Activated CD4-positive, alpha-beta T cell treated with anti-CD3 and anti-CD28 coated beads, Interleukin-2, amount 10 ng/mL, durations not matched to agents 24 days and 14 days (primary cell): ENCODE results near the gene NBAS. TPM values are rescaled to one million over a fixed set of nuclear protein-coding genes. Genes with fewer than 3 reads are reported as not detected.

Source experiments
- DNase-seq: peaks from one replicate; pipeline ENCODE4 v3.0.0; 2022
- H3K27ac Mint-ChIP-seq: one replicate; pipeline ENCODE4 v1.8.0; 2022; ENCODE audit warnings: mild to moderate bottlenecking, mixed read lengths
- H3K27me3 Mint-ChIP-seq: one replicate; pipeline ENCODE4 v1.8.0; 2022; ENCODE audit warnings: mixed read lengths
- H3K36me3 Mint-ChIP-seq: one replicate; pipeline ENCODE4 v1.8.0; 2022; ENCODE audit warnings: low read depth, mild to moderate bottlenecking, mixed read lengths
- H3K4me1 Mint-ChIP-seq: one replicate; pipeline ENCODE4 v1.8.0; 2021; ENCODE audit warnings: mixed read lengths
- H3K4me3 Mint-ChIP-seq: one replicate; pipeline ENCODE4 v1.8.0; 2022; ENCODE audit warnings: mild to moderate bottlenecking, moderate library complexity, mixed read lengths
- H3K9me3 Mint-ChIP-seq: one replicate; pipeline ENCODE4 v1.8.0; 2021; ENCODE audit warnings: mixed read lengths
- intact Hi-C: fragments of 100-400 bp; cut with micrococcal nuclease; formaldehyde crosslinking; loops from one replicate; pipeline ENCODE4 v1.15.1; 2023
- total RNA-seq: library from RNA; stranded (reverse); gene quantifications from 2 replicates; pipeline ENCODE4 v1.2.3, GENCODE V29; 2022

Gene NBAS
- total RNA-seq, 1 donor from 2014 or later = 38.5 TPM

DNA sequence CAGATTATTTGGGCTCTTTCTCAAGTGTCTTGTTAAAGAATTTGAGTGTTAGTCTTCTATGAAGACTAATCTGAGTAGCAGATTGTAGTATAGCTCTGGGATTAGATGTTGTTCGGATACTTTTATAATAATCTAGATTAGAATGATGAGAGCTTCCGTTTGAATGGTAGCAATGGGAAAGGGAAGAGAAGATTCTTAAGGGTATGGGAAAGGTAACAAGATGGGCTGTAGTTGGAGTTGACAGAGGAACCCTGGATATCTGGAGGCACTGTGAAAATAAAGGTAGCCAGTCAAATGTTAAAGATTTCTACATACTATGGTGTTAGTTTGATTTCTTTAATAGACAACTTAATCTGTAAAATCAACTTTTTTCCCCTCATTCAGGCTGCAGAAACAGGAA lies 35.2 kb upstream of the NBAS start:
- intact Hi-C loops = loop anchor here (10.0 kb wide), 1 partner anchor 422 kb away; no protein-coding TSS in a partner anchor
- Mint-ChIP-seq H3K9me3 (no peaks in the 10 kb centered on the region), H3K4me1 (peaks cover 23% of the 10 kb centered on the region), H3K36me3 (peaks cover 53% of the 10 kb centered on the region), H3K27ac (no peak overlapping the region), H3K27me3 (no peaks in the 10 kb centered on the region), H3K4me3 (no peak overlapping the region)
- DNase-seq = no peak

DNA sequence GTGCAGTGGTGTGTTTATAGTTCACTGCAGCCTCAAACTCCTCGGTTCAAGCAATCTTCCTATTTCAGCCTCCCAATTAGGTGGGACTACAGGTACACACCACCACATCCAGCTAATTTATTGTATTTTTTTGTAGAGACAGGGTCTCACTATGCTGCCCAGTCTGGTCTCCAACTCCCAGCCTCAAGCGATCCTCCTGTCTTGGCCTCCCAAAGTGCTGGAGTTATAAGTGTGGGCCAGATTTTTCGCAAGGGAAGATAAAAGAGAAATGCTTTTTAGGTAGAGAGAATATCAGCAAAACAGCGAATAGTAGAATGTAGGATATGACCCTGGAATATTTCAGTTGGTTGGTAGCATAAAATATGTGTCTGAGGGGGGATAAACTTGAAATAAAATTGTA lies 34.8 kb upstream of the NBAS start:
- H3K4me1 Mint-ChIP-seq = peaks cover 26% of the 10 kb centered on the region
- no peak overlapping the region for H3K27ac Mint-ChIP-seq
- H3K36me3 Mint-ChIP-seq = peaks cover 50% of the 10 kb centered on the region
- no peaks in the 10 kb centered on the region for H3K27me3 Mint-ChIP-seq
- no peak overlapping the region for H3K4me3 Mint-ChIP-seq
- DNase-seq = no peak
- intact Hi-C loops = loop anchor here (10.0 kb wide), 1 partner anchor 421 kb away; no protein-coding TSS in a partner anchor
- no peaks in the 10 kb centered on the region for H3K9me3 Mint-ChIP-seq

DNA sequence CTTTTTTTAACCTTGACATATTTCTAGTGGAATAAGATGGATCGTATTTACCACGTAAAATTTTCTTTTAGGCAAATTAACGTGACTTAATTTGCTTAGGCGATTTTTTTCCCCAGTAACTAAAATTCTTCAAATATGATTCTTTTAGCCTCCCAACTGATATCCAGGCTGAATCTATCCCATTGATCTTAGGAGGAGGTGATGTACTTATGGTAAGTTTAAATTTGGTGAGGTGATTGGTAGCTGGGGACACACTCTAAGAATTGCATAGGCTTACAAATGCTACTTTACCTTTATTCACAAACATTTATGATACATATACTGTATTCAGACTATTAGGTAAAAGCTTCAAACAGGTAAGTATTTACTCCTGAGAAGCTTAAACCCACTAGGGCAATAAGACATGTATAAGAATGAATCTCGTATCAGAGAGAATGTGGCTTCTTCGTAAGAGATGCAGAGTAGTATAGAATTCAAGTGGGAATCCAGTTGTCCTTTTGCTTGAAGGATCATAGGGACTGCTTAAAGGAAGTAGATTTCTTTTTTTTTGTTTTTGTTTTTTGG lies 34.3 kb upstream of the NBAS start:
- intact Hi-C loops = loop anchor here (10.0 kb wide), 1 partner anchor 421 kb away; no protein-coding TSS in a partner anchor
- H3K27ac Mint-ChIP-seq = no peak overlapping the region
- no peaks in the 10 kb centered on the region for H3K27me3 Mint-ChIP-seq
- H3K4me3 Mint-ChIP-seq = no peak overlapping the region
- peaks cover 46% of the 10 kb centered on the region for H3K36me3 Mint-ChIP-seq
- peaks cover 26% of the 10 kb centered on the region for H3K4me1 Mint-ChIP-seq
- no peaks in the 10 kb centered on the region for H3K9me3 Mint-ChIP-seq
- no peak for DNase-seq

- peaks cover 26% of the 10 kb centered on the region for H3K4me1 Mint-ChIP-seq
- intact Hi-C loops = loop anchor here (10.0 kb wide), 1 partner anchor 420 kb away; no protein-coding TSS in a partner anchor
- H3K4me3 Mint-ChIP-seq = no peak overlapping the region
- H3K27ac Mint-ChIP-seq = no peak overlapping the region
- peaks cover 43% of the 10 kb centered on the region for H3K36me3 Mint-ChIP-seq
- H3K27me3 Mint-ChIP-seq = no peaks in the 10 kb centered on the region
- DNase-seq = no peak
- H3K9me3 Mint-ChIP-seq = no peaks in the 10 kb centered on the region
Observed at GRCh38 chr2:15594291-15595256, 33.4 kb upstream of the NBAS start.

- intact Hi-C loops = loop anchor here (10.0 kb wide), 1 partner anchor 419 kb away; no protein-coding TSS in a partner anchor
- Mint-ChIP-seq H3K9me3 (no peaks in the 10 kb centered on the region), H3K4me3 (peak overlapping the region; percentile 89), H3K27ac (peak overlapping the region; percentile 62), H3K36me3 (peaks cover 39% of the 10 kb centered on the region), H3K4me1 (peaks cover 26% of the 10 kb centered on the region), H3K27me3 (no peaks in the 10 kb centered on the region)
- DNase-seq = no peak
Observed at GRCh38 chr2:15593327-15593705, 32.2 kb upstream of the NBAS start.

DNA sequence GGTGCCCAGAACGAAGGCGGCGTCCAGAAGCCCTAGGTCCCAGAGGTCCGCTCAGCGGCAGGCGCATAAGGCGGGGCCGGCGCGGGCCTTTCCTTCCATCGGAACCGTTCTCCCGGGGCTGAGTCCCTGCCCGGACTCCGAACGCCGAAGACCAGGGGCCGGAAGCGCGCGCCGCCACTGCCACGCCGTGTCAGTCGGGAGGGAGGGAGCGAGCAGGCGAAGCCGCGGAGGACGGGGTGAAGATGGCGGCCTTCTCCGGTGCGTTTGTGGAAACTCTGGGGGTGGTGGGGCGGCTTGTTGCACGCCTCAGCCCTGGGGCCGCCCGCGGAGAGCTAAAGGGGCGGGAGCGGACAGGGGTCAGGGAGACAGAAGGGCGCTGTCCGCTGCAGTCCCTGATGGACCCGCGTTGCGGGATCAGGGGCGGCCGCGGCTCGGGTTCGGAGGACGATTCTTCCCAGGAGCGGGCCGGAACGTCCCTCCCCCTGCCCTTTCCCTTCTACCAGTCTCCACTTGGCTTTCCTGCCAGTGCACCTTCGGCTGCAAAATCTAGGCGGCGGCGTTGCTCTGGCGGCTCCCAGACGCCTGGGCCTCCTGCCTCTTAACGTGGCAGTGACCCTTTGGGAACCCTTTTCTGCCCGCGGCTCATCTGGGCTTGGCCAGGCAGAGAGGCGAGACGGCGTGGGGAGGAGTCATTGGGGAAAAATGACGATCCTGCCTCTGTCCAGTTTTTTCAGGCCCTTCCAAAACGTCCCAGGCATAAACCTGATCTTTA lies 30.7 kb upstream of the NBAS start, which contains the start of gene DDX1:
Gene DDX1 (plus strand): TSS at position 177 of the 772 bp plus-strand sequence. CDS start 66 bp downstream, at position 243.
- Mint-ChIP-seq H3K36me3 (peaks cover 29% of the 10 kb centered on the region), H3K27me3 (no peaks in the 10 kb centered on the region), H3K4me1 (peaks cover 26% of the 10 kb centered on the region), H3K4me3 (peak within 1 kb of the TSS; percentile 89), H3K9me3 (no peaks in the 10 kb centered on the region), H3K27ac (peak within 1 kb of the TSS; percentile 89)
- DNase-seq = peak; percentile 96
- intact Hi-C loops = loop anchor here (1.0 to 10.0 kb wide), 3 partner anchors 31 to 450 kb away; partner anchors contain the start of gene NBAS

DNA sequence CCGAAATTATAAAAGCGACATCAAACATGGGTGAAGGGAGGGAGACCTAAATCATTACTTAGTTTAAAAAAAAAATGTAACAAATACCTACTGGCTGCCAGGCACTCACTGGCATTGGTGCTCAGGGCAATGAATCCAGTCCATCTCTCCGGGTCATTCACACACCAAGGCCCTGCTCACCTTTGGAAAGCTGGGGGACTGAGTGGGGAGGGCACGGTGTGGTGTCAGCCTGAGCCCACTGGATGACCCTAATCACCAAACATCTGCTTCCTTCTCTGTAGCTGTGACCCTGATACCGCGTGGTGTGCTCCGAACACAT lies 30.2 kb upstream of the NBAS start:
- no peak for DNase-seq
- Mint-ChIP-seq H3K9me3 (no peaks in the 10 kb centered on the region), H3K36me3 (peaks cover 27% of the 10 kb centered on the region), H3K4me3 (peak overlapping the region; percentile 89), H3K27ac (peak overlapping the region; percentile 89), H3K27me3 (no peaks in the 10 kb centered on the region), H3K4me1 (peaks cover 25% of the 10 kb centered on the region)
- intact Hi-C loops = loop anchor here (1.0 to 10.0 kb wide), 3 partner anchors 30 to 449 kb away; partner anchors contain the start of gene NBAS

DNA sequence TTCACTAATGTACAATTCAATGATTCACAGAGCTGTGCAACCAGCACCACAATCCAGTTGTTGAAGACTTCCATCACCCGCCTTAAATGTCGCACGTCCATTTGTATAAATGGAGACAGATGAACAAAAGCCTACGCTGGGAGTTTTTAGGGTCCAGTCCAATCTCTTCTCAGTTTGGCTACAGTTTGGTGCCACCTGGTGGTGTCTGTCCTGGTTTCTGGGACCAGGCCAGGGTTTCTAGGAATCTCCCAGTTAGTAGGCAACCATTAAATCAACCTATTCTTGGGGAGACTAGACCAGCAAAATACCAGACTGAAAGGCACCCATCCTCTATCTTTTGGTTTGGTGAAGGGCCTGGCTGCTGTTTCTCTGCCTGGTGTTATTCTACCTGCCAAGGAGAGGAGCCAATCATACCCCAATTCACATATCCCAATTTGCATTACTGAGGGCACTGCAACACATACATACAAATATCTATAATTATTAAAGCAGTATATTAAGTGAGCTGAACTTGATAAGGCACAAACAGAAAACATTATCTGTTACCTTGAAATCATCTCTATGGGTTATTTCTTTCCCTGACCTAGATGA lies 27.3 kb upstream of the NBAS start:
- peak; percentile 71 for DNase-seq
- H3K4me3 Mint-ChIP-seq = no peak overlapping the region
- no peaks in the 10 kb centered on the region for H3K9me3 Mint-ChIP-seq
- no peak overlapping the region for H3K27ac Mint-ChIP-seq
- peaks cover 7% of the 10 kb centered on the region for H3K36me3 Mint-ChIP-seq
- intact Hi-C loops = no loop called here
- H3K27me3 Mint-ChIP-seq = peaks cover 2% of the 10 kb centered on the region
- H3K4me1 Mint-ChIP-seq = peaks cover 14% of the 10 kb centered on the region

DNA sequence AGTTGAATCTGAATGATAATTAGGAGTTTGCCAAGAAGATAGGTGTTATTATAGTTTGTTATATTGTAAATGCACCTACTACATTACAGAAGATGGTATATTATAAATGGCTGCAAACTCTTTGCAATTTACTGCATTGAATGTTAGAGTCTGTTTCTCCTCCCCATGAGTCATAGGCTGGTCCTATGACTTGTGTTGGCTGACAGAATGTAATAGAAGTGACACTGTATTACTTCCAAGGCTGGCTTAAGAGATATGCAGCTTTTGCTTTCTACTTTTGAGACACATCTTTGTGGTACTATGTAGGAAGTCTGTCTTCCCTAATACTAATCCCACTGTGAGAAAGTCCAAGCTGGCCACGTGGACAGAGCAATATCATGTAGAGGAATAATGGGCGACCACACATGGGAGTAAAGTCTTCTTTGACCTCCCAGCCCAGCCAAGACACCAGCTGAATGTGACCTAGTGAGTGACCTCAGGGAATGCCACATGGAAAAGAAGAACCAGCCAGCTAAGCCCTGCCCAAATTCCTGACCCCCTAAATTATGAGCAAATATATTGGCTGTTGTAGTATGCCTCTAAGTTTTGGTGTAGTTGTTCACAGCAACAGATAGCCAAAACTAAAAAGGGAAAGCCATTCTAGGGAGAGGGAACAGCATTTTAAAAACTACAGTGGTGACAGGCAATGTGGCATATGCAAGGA lies 23.8 kb upstream of the NBAS start:
- no peaks in the 10 kb centered on the region for H3K4me1 Mint-ChIP-seq
- no peaks in the 10 kb centered on the region for H3K9me3 Mint-ChIP-seq
- H3K36me3 Mint-ChIP-seq = no peaks in the 10 kb centered on the region
- intact Hi-C loops = no loop called here
- no peak overlapping the region for H3K4me3 Mint-ChIP-seq
- H3K27me3 Mint-ChIP-seq = peaks cover 2% of the 10 kb centered on the region
- no peak for DNase-seq
- no peak overlapping the region for H3K27ac Mint-ChIP-seq

GRCh38 chr2:15584316-15584715 lies 23.2 kb upstream of the NBAS start:
- peaks cover 2% of the 10 kb centered on the region for H3K27me3 Mint-ChIP-seq
- no peaks in the 10 kb centered on the region for H3K4me1 Mint-ChIP-seq
- DNase-seq = no peak
- no peak overlapping the region for H3K27ac Mint-ChIP-seq
- intact Hi-C loops = no loop called here
- H3K9me3 Mint-ChIP-seq = no peaks in the 10 kb centered on the region
- no peak overlapping the region for H3K4me3 Mint-ChIP-seq
- H3K36me3 Mint-ChIP-seq = no peaks in the 10 kb centered on the region

DNA sequence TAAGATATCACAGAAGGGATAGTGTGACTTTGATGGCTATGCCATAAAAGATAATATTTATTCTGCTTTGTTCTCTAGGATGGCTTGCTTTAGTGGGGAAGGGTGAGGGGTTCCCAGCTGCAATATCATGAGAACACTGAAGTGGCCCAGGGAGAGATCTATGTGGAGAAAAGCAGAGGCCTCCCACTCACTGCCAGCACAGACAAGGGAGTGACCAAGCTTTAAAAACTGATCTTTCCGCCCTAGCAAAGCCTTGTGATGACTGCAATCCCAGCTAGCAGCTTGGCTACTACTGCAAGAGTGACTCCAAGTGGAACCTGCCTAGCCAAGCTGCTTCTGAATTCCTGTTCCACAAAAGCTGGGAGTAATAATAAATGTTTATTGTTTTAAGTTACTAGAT lies 22.7 kb upstream of the NBAS start:
- no peaks in the 10 kb centered on the region for H3K9me3 Mint-ChIP-seq
- H3K4me3 Mint-ChIP-seq = no peak overlapping the region
- no peak overlapping the region for H3K27ac Mint-ChIP-seq
- H3K4me1 Mint-ChIP-seq = no peaks in the 10 kb centered on the region
- DNase-seq = no peak
- intact Hi-C loops = no loop called here
- H3K27me3 Mint-ChIP-seq = peaks cover 2% of the 10 kb centered on the region
- no peaks in the 10 kb centered on the region for H3K36me3 Mint-ChIP-seq

- Mint-ChIP-seq H3K27ac (no peak overlapping the region), H3K9me3 (no peaks in the 10 kb centered on the region), H3K4me3 (no peak overlapping the region), H3K4me1 (no peaks in the 10 kb centered on the region), H3K27me3 (peaks cover 2% of the 10 kb centered on the region), H3K36me3 (no peaks in the 10 kb centered on the region)
- intact Hi-C loops = no loop called here
- no peak for DNase-seq
Observed at GRCh38 chr2:15582710-15583357, 21.7 kb upstream of the NBAS start.
